NB4 (cell line): ENCODE results near the gene NOP53.
"Not testable (repeated sequence)": the region's sequence is repeated elsewhere in the genome, so short reads cannot be mapped to it uniquely, and the experiment has no call there.

ENCODE experiments used
- MYC ChIP-seq: IDR thresholded peaks from 2 replicates; pipeline ENCODE4 v1.6.1; 2011; ENCODE audit warnings: low read depth, low read length
- POLR2A ChIP-seq: IDR thresholded peaks from 2 replicates; pipeline ENCODE4 v1.6.1; 2011; ENCODE audit warnings: mild to moderate bottlenecking; ENCODE audit not compliant: insufficient read length; ENCODE audit errors: extremely low read depth
- TF ChIP-seq, protein P1 (sequence below): IDR thresholded peaks from one replicate; pipeline ENCODE4 v1.5.1; 2012; ENCODE audit warnings: low read depth, low read length
- TF ChIP-seq, protein P2 (sequence below): IDR thresholded peaks from 2 replicates; pipeline ENCODE4 v1.6.1; 2011; ENCODE audit warnings: low read depth, low read length

DNA sequence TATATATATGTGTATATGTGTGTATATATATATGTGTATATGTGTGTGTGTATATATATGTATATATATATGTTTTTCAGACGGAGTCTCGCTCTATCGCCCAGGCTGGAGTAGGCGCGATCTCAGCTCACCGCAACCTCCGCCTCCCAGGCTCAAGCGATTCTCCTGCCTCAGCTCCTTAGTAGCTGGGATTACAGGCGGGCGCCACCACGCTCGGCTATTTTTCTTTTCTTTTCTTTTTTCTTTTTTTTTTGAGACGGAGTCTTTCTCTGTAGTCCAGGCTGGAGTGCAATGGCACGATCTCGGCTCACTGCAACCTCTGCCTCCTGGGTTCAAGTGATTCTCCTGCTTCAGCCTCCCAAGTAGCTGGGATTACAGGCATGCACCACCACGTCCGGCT lies 783 bp downstream of the NOP53 start:
- TF ChIP-seq, protein P1, sequence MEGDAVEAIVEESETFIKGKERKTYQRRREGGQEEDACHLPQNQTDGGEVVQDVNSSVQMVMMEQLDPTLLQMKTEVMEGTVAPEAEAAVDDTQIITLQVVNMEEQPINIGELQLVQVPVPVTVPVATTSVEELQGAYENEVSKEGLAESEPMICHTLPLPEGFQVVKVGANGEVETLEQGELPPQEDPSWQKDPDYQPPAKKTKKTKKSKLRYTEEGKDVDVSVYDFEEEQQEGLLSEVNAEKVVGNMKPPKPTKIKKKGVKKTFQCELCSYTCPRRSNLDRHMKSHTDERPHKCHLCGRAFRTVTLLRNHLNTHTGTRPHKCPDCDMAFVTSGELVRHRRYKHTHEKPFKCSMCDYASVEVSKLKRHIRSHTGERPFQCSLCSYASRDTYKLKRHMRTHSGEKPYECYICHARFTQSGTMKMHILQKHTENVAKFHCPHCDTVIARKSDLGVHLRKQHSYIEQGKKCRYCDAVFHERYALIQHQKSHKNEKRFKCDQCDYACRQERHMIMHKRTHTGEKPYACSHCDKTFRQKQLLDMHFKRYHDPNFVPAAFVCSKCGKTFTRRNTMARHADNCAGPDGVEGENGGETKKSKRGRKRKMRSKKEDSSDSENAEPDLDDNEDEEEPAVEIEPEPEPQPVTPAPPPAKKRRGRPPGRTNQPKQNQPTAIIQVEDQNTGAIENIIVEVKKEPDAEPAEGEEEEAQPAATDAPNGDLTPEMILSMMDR = not testable (repeated sequence)
- TF ChIP-seq MYC, POLR2A: not testable (repeated sequence)
- TF ChIP-seq, protein P2, sequence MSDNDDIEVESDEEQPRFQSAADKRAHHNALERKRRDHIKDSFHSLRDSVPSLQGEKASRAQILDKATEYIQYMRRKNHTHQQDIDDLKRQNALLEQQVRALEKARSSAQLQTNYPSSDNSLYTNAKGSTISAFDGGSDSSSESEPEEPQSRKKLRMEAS = not testable (repeated sequence)
